ENCODE measurements around the gene DMRT3. TPM values are rescaled to one million over a fixed set of nuclear protein-coding genes. Genes with fewer than 3 reads are reported as not detected.

Gene DMRT3
- total RNA-seq, 4 donors from 2014 or later = not detected

GRCh38 chr9:975740-976257 lies 656 bp upstream of the DMRT3 start:
- peaks cover 0 to 31% (median 2%) of the 10 kb centered on the region in 4 donors for H3K4me1 ChIP-seq
- peaks cover 0 to 81% of the 10 kb centered on the region in 2 donors for H3K27me3 ChIP-seq
- no peak for TF ChIP-seq POLR2A (IDR thresholded peaks at IDR 0.05)
- TF ChIP-seq CTCF (IDR thresholded peaks at IDR 0.05) = no peak
- no peak overlapping the region for H3K4me3 ChIP-seq
- no peaks in the 10 kb centered on the region for H3K9me3 ChIP-seq
- H3K27ac ChIP-seq = no peak overlapping the region
- no peaks in the 10 kb centered on the region for H3K36me3 ChIP-seq
- DNase-seq = no peak

GRCh38 chr9:976943-977837 lies 735 bp downstream of the DMRT3 start:
- TF ChIP-seq CTCF (IDR thresholded peaks at IDR 0.05) (no peak), POLR2A (IDR thresholded peaks at IDR 0.05) (no peak)
- no peaks in the 10 kb centered on the region for H3K9me3 ChIP-seq
- H3K4me3 ChIP-seq = no peak overlapping the region
- H3K27ac ChIP-seq = no peak overlapping the region
- peaks cover 0 to 77% of the 10 kb centered on the region in 2 donors for H3K27me3 ChIP-seq
- peaks cover 0 to 18% (median 0%) of the 10 kb centered on the region in 4 donors for H3K4me1 ChIP-seq
- DNase-seq = no peak
- H3K36me3 ChIP-seq = no peaks in the 10 kb centered on the region

- Histone ChIP-seq H3K27me3 (peaks cover 0 to 68% of the 10 kb centered on the region in 2 donors), H3K4me3 (no peak overlapping the region)
- no peak for TF ChIP-seq CTCF (IDR thresholded peaks at IDR 0.05)
- no peak for TF ChIP-seq POLR2A (IDR thresholded peaks at IDR 0.05)
These were observed 1.7 kb downstream of the DMRT3 start for GRCh38 chr9:977838-978830.

GRCh38 chr9:979983-980382 lies 3.5 kb downstream of the DMRT3 start:
- DNase-seq = no peak
- no peak for TF ChIP-seq POLR2A (IDR thresholded peaks at IDR 0.05)
- no peak for TF ChIP-seq CTCF (IDR thresholded peaks at IDR 0.05)
- Histone ChIP-seq H3K4me1 (peaks cover 0 to 11% (median 0%) of the 10 kb centered on the region in 4 donors), H3K9me3 (no peaks in the 10 kb centered on the region), H3K36me3 (no peaks in the 10 kb centered on the region), H3K27me3 (peaks cover 0 to 50% of the 10 kb centered on the region in 2 donors), H3K27ac (no peak overlapping the region), H3K4me3 (no peak overlapping the region)

More at GRCh38 chr9:977838-978830, 1.7 kb downstream of the DMRT3 start:
- Histone ChIP-seq H3K27ac (no peak overlapping the region), H3K9me3 (no peaks in the 10 kb centered on the region), H3K4me1 (peaks cover 0 to 11% (median 0%) of the 10 kb centered on the region in 4 donors), H3K36me3 (no peaks in the 10 kb centered on the region)
- DNase-seq = no peak

- Histone ChIP-seq H3K4me3 (no peak overlapping the region), H3K27ac (no peak overlapping the region), H3K4me1 (peaks cover 0 to 11% (median 0%) of the 10 kb centered on the region in 4 donors), H3K36me3 (no peaks in the 10 kb centered on the region), H3K9me3 (no peaks in the 10 kb centered on the region), H3K27me3 (peaks cover 0 to 44% of the 10 kb centered on the region in 2 donors)
- DNase-seq = no peak
- TF ChIP-seq CTCF (IDR thresholded peaks at IDR 0.05) = no peak
- TF ChIP-seq POLR2A (IDR thresholded peaks at IDR 0.05) = no peak
These were observed 4.2 kb downstream of the DMRT3 start for GRCh38 chr9:980640-981039.

Data from Peyer's patch (tissue), 4 donors.